IPS DF 19.7 (cell line): ENCODE results near the gene WDR54.
A peak's percentile ranks its signal among the peaks of the same experiment; 100 is the strongest.

ENCODE experiments used
- DNase-seq: peaks from one replicate; pipeline ENCODE4 v3.0.0-alpha.2; 2013; ENCODE audit warnings: low read depth, low spot score

Gene WDR54, protein sequence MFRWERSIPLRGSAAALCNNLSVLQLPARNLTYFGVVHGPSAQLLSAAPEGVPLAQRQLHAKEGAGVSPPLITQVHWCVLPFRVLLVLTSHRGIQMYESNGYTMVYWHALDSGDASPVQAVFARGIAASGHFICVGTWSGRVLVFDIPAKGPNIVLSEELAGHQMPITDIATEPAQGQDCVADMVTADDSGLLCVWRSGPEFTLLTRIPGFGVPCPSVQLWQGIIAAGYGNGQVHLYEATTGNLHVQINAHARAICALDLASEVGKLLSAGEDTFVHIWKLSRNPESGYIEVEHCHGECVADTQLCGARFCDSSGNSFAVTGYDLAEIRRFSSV

GRCh38 chr2:74421221-74421870 is at the start of gene WDR54, which contains the start of gene C2orf81:
TSS of gene WDR54 (plus strand) at chr2:74421730. CDS start at chr2:74422154, 424 bp downstream.
TSS of gene C2orf81 (minus strand) at chr2:74421619. CDS start at chr2:74421560, 59 bp downstream.
- DNase-seq, result no peak

DNA sequence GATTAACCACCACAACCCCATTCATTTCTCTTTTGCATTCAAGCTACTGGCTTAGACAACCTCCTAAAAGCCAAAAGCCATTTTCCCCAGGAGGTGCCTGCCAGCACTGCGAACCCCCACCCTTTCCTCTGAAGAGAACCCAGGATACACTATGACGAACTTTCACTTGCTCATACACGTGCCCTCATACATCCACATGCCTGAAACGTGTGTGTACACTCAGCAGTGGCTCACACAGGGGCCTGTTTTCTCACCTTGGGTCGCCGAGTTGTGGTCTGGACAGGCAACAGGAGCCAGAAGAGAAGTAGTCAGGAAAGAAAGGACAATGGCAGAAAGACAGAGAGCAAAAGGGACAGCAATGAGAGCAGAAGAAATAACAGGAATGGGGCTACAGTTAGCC is 48.9 kb upstream of the WDR54 start:
- DNase-seq, result no peak

DNA sequence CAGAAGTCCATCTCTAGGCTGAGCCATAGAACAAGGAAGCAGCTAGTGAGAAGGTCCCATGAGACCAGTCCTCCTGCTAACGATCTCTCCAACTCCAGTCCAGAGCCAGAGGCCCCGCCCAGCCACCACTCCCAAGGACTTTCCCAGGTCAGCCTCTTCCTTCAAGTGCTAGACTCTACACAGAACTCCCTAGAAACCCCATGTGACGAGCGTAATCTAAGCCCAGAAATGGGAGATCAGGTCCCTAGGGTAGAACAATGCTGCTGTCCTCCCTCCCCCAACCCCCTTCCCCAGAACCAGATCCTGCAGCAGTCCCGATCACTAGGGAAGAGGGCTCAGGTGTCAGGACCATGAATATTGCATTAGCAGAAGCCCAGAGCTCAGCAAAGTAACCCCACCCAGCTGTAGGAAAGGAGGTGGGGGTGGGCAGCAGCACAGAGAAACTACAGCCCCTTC is 48.3 kb upstream of the WDR54 start:
- DNase-seq, result no peak

- no peak for DNase-seq
Measured at GRCh38 chr2:74373985-74374384, 47.5 kb upstream of the WDR54 start.

GRCh38 chr2:74374509-74375205 is 46.9 kb upstream of the WDR54 start:
- DNase-seq, result peak; percentile 75

- DNase-seq, result no peak
Measured at GRCh38 chr2:74375838-74376237, 45.7 kb upstream of the WDR54 start.

- no peak for DNase-seq
Measured at GRCh38 chr2:74378007-74378406, 43.5 kb upstream of the WDR54 start.

- DNase-seq, result no peak
Measured at GRCh38 chr2:74379851-74380789, 41.4 kb upstream of the WDR54 start, which contains the start of gene DCTN1. TSS of gene DCTN1 (minus strand) at chr2:74380311. CDS start at chr2:74380037, 274 bp downstream.

DNA sequence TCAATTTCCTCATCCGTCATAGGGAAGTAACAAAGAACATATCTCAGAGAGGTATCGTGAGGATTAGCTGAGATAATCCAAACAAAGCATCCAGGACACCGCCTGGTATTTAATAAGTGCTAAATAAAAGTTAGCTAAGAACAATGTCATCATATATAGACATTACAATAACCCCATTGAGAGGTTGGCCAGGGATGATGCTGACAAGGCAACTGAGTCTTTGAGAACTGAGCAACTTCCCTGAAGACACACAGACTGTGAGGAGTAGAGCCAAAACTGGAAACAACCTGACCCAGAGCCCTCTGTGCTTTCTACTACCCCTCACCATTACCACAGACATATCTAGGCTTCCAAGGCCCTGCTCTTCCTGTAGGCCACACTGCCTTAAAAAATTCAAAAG is 39.8 kb upstream of the WDR54 start:
- DNase-seq, result no peak

DNA sequence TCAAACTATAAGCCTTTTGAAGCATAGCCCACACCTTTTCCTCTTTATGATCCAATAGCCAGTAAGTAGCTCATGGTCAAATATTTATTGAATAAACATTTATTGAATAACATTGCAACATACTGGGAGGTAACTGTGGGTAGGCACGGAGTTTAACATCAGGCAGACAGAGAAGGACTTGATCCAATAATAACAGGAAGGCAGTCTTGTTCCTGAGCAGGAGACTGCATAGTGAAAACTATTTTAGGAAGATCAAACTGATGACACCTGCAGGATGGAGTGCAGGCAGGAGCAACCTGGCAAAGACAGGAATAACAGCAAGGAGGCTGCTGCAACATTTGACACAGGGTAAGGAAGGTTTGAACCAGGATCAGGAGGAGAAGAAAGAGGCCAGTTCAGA is 38.3 kb upstream of the WDR54 start:
- DNase-seq, result no peak

GRCh38 chr2:74384051-74384450 is 37.5 kb upstream of the WDR54 start:
- no peak for DNase-seq

DNA sequence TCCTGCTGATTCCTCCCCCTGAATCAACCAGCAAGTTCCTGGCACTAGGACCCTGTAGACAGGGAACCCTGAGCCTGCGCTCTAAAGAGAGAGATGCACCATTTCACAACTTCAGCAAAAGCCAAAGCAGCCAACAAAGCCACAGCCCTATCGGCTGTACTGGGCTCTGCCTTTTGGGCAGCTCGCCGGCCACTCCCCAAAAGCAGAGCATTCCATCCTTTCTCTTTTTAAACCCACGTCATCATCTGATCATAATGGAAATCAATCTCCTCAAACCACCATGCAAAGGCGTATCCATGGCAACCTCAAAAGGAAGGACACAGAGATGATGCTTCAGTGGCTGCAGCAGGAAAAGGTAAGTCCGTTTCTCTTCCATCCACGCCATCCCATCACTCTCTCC is 36.1 kb upstream of the WDR54 start:
- DNase-seq, result no peak

DNA sequence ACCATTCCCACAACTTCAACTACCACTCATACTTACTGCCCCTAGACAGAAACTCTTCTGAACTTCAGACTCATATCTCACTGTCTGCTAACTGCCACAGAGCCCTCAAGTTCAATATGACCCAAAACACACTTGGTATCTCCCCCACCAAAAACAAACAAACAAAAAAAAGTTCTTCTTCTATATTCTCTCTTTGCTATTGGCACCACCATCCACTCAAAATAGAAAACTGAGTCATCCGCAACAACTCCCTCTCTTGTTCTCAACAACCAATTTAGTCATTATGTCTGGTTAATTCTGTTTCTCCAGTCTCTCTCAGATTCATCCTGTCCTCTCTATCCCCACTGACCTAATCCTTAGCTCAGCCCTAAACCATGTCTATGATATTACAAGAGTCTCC is 34.2 kb upstream of the WDR54 start:
- no peak for DNase-seq

DNA sequence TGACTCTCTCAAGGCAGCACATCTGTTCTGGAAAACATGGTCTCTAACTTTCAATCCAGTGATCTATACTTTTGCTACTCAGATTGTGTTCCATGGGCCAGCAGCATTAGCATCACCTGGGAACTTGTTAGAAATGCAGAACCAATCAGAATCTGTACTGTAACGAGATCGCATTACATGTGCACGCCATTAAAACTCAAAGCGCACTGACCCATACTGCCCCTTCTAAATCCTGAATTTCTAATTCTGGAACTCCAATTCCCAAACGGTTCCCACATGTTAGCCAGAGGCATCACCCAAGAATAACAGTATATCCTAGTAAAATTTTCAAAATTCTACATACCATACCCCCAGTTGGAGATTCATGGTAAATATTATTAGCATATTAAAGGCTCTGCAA is 30.9 kb upstream of the WDR54 start:
- DNase-seq, result no peak

DNA sequence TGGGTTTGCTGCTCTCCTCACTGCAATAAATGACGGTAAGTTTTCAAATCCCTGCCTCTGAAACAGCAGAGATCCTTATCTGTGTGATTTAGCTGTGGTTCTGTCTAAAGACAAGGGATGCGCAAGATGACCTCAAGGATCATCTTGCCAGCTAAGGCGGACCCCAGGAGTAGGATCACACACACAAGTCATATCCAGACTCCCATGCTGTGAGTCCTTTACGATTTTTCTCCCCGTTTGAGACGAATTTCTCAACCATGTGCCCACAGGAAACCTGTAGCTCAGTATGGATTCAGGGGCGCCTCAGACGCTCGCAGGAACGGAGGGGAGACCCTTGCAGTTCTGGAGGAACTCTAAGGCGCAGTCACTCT is 30.3 kb upstream of the WDR54 start:
- DNase-seq, result no peak

DNA sequence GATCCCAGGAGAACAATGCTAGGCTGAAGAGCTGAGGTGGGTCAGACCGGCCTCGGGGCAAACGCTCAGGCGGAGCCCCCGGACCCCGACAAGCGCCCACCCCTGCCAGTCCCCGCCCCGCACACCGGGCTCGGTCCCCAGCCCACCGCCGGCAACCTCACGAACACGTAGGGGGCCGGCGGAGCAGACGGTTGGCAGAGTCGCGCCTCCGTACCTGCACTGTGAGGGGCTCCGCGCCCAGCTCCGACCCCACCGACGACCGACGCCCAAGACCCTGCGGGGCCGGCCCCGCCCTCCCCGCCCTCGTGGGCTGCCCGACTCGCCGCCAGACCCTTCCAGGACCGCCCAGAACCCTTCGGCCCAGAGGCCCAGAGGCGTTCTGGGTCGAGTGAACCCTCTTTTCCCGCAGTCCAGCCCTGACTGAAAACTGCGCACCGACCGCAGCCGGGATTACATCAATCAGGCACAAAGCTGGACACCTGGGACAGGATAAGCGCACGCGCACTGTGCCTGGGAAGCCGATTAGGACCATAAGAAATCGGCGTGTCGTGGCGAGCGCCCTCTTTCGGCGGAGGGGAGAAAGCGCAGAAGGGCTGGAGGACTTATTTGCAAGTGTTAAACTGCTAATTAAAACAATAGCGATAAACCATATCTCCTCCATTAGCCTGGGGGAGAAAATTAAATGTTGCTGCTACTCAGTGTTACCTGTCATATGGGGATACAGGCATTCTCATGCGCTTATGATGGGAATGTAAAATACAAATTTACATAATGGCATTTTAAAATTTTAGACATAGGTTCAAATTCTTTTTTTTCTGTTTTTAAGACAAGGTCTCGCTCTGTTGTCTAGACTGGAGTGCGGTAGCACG is 29.7 kb upstream of the WDR54 start:
- DNase-seq, result peak; percentile 50

DNA sequence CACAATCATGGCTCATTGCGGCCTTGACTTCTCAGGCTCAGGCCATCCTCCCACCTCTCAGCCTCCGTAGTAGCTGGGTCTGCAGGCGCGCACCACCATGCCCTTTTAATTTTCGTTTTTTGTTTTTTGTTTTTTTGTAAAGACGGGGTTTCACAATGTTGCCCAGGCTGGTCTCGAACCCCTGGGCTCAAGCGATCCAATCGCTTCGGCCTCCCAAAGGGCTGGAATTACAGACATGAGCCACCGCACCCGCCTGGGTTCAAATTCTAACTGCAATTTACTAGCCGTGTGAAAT is 29.1 kb upstream of the WDR54 start:
- DNase-seq, result no peak

- no peak for DNase-seq
Measured at GRCh38 chr2:74393525-74393924, 28.0 kb upstream of the WDR54 start.

DNA sequence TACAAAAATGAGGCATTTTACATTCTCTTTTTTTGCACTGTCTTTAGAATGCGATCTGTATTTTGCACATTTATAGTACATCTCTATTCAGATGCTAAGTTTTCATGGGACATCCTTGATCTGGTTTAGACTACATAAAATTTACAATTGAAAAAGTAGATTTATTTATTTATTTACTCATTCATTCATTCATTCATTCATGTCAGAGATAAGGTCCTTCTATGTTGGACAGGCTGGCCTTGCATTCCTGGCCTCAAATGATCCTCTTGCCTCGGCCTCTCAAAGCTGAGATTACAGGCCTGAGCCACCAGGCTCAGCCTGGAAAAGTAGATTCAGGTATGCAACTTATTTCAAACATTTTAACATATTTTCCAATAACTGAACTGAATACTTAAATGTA is 25.4 kb upstream of the WDR54 start:
- no peak for DNase-seq

DNA sequence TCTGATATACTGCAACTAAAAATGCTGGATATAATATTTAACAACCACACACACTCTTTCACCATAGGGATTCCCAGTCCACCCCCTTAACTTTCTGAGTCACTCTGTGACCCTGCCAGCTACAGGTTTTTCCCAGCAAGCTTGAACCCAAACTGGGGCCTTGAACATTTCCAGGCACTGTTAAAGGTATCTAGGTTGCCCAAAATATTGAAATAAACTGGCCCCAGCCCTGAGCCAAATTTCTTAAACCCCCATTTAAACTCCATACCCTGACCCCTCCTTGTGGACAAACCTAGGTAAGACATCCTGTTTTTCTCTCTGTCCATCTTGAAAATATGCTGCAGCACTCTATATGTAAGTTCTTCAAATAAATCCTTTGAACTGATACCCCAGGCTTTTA is 21.7 kb upstream of the WDR54 start:
- no peak for DNase-seq

- no peak for DNase-seq
Measured at GRCh38 chr2:74401891-74402290, 19.6 kb upstream of the WDR54 start.
